ENCODE data around the gene ALPG. TPM values are rescaled to one million over a fixed set of nuclear protein-coding genes. Genes with fewer than 3 reads are reported as not detected.

Gene ALPG
- total RNA-seq, 1 experiment from 2014 or later = 0.10 TPM

DNA sequence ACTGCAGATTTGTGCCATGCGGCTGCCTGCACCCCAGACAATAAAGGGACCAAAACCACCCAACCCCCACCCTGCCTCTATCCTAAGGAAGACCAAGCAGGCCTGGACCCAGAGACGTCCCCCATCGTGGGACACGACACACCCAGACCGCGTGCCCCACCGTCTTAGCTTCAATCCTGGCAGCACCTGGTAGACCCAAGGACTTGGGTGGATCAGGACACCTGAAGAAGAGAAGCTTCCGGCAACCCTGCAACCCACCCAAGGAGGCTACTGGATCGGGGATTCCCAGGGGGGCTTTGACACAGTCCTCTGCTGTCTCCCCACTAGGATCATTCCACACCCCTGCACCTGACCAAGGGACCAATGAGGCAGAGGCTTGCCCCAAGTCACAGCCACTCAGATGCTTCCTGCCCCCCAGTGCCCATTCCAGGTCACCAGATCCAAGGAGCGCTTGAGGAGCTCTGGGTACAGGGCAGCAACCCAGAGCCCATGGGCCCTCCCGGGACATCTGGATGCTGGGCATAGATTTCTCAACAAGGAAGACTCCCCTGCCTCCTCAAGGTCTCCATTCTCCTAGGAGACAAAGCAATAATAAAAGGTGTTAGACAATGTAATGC, 52.9 kb downstream of the ALPG start:
- H4K20me1 ChIP-seq (ENCODE audit: insufficient read depth) = no peaks in the 10 kb centered on the region
- H2AFZ ChIP-seq (ENCODE audit: low read depth, low read length, poor library complexity, severe bottlenecking) = no peak overlapping the region
- H3K36me3 ChIP-seq (ENCODE audit: control insufficient read depth in 1 of 2, insufficient read depth in 2 of 2, low read length in 2 of 2) = no peaks in the 10 kb centered on the region
- ChIA-PET POLR2A (no interaction called here), CTCF (no interaction called here), RAD21 (ENCODE audit: low non-redundant PET in 1 of 2, low total read pairs in 2 of 2, uncharacterized antibody in 2 of 2, unreplicated experiment in 2 of 2) (no interaction called here)
- H3K79me2 ChIP-seq (ENCODE audit: insufficient read depth, low read length) = no peaks in the 10 kb centered on the region
- no peaks in the 10 kb centered on the region for H3K4me1 ChIP-seq (ENCODE audit: control insufficient read depth in 1 of 2, insufficient read depth in 2 of 2, low read length in 2 of 2)
- no peak overlapping the region for H3K27ac ChIP-seq (ENCODE audit: low read depth, low read length)
- intact Hi-C loops (cut with micrococcal nuclease) = no loop called here
- no peaks in the 10 kb centered on the region for H3K9me2 ChIP-seq (ENCODE audit: insufficient read depth)
- H3K27me3 ChIP-seq (ENCODE audit: insufficient read depth, low read length) = no peaks in the 10 kb centered on the region; the same call in 1 of the 2 replicates
- no peak for TF ChIP-seq RAD21 (IDR thresholded peaks at IDR 0.05; ENCODE audit: low read depth)
- no peak for TF ChIP-seq POLR2AphosphoS5 (IDR thresholded peaks at IDR 0.05; ENCODE audit: low read depth, low read length)
- no peak for TF ChIP-seq ZNF274 (IDR thresholded peaks at IDR 0.05; ENCODE audit: low read depth, low read length)
- H3K9me3 ChIP-seq (ENCODE audit: control insufficient read depth in 1 of 2, insufficient read depth in 1 of 2, low read depth in 1 of 2, low read length in 2 of 2) = no peaks in the 10 kb centered on the region
- BruUV-seq (replicated peaks) = no TSS peak
- ATAC-seq (no peak), DNase-seq (ENCODE audit: low read depth, low spot score) (no peak)
- no peak overlapping the region for H3K4me3 ChIP-seq (replicated peaks in 1 of 2; ENCODE audit: low read depth in 1 of 2, low read length in 2 of 2)
- H3K4me2 ChIP-seq (ENCODE audit: low read length) = no peak overlapping the region
- H3K9ac ChIP-seq (ENCODE audit: low read length) = no peak overlapping the region

- H3K36me3 ChIP-seq (ENCODE audit: control insufficient read depth in 1 of 2, insufficient read depth in 2 of 2, low read length in 2 of 2) = no peaks in the 10 kb centered on the region
- H3K79me2 ChIP-seq (ENCODE audit: insufficient read depth, low read length) = no peaks in the 10 kb centered on the region
- TF ChIP-seq JUND (IDR thresholded peaks at IDR 0.05) = no peak
- no peak for TF ChIP-seq POLR2A (IDR thresholded peaks at IDR 0.05; ENCODE audit: borderline replicate concordance, extremely low read depth, insufficient read depth, insufficient read length)
- TF ChIP-seq CBX3 (IDR thresholded peaks at IDR 0.05; ENCODE audit: low read depth) = no peak
- TF ChIP-seq, protein P1, sequence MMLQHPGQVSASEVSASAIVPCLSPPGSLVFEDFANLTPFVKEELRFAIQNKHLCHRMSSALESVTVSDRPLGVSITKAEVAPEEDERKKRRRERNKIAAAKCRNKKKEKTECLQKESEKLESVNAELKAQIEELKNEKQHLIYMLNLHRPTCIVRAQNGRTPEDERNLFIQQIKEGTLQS (IDR thresholded peaks at IDR 0.05) = no peak
- TF ChIP-seq EZH2 (IDR thresholded peaks at IDR 0.05) = no peak
- TF ChIP-seq, protein P2, sequence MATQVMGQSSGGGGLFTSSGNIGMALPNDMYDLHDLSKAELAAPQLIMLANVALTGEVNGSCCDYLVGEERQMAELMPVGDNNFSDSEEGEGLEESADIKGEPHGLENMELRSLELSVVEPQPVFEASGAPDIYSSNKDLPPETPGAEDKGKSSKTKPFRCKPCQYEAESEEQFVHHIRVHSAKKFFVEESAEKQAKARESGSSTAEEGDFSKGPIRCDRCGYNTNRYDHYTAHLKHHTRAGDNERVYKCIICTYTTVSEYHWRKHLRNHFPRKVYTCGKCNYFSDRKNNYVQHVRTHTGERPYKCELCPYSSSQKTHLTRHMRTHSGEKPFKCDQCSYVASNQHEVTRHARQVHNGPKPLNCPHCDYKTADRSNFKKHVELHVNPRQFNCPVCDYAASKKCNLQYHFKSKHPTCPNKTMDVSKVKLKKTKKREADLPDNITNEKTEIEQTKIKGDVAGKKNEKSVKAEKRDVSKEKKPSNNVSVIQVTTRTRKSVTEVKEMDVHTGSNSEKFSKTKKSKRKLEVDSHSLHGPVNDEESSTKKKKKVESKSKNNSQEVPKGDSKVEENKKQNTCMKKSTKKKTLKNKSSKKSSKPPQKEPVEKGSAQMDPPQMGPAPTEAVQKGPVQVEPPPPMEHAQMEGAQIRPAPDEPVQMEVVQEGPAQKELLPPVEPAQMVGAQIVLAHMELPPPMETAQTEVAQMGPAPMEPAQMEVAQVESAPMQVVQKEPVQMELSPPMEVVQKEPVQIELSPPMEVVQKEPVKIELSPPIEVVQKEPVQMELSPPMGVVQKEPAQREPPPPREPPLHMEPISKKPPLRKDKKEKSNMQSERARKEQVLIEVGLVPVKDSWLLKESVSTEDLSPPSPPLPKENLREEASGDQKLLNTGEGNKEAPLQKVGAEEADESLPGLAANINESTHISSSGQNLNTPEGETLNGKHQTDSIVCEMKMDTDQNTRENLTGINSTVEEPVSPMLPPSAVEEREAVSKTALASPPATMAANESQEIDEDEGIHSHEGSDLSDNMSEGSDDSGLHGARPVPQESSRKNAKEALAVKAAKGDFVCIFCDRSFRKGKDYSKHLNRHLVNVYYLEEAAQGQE (IDR thresholded peaks at IDR 0.05; ENCODE audit: low read depth) = no peak
- no peak for TF ChIP-seq TCF7L2 (IDR thresholded peaks at IDR 0.05; ENCODE audit: borderline replicate concordance, extremely low read depth, insufficient read depth, insufficient read length)
- no peak for TF ChIP-seq SP1 (IDR thresholded peaks at IDR 0.05; ENCODE audit: low read depth)
- TF ChIP-seq ZBTB33 (IDR thresholded peaks at IDR 0.05; ENCODE audit: extremely low read depth, insufficient replicate concordance, low read length) = no peak
- no peak for TF ChIP-seq ELF1 (IDR thresholded peaks at IDR 0.05; ENCODE audit: borderline replicate concordance, low read depth)
- H3K9me3 ChIP-seq (ENCODE audit: control insufficient read depth in 1 of 2, insufficient read depth in 1 of 2, low read depth in 1 of 2, low read length in 2 of 2) = no peaks in the 10 kb centered on the region
- no peak overlapping the region for H3K27ac ChIP-seq (ENCODE audit: low read depth, low read length)
- H3K27me3 ChIP-seq (ENCODE audit: insufficient read depth, low read length) = no peaks in the 10 kb centered on the region; the same call in 1 of the 2 replicates
- H3K9me2 ChIP-seq (ENCODE audit: insufficient read depth) = no peaks in the 10 kb centered on the region
- ChIA-PET RAD21 (ENCODE audit: low non-redundant PET in 1 of 2, low total read pairs in 2 of 2, uncharacterized antibody in 2 of 2, unreplicated experiment in 2 of 2) (no interaction called here), POLR2A (no interaction called here), CTCF (no interaction called here)
- intact Hi-C loops (cut with micrococcal nuclease) = no loop called here
- H3K9ac ChIP-seq (ENCODE audit: low read length) = no peak overlapping the region
- H3K4me3 ChIP-seq (replicated peaks in 1 of 2; ENCODE audit: low read depth in 1 of 2, low read length in 2 of 2) = no peak overlapping the region
- no peak for DNase-seq (ENCODE audit: low read depth, low spot score)
- no peaks in the 10 kb centered on the region for H3K4me1 ChIP-seq (ENCODE audit: control insufficient read depth in 1 of 2, insufficient read depth in 2 of 2, low read length in 2 of 2)
- BruUV-seq (replicated peaks) = no TSS peak
- no peak for ATAC-seq
- H3K4me2 ChIP-seq (ENCODE audit: low read length) = no peak overlapping the region
- no peak overlapping the region for H2AFZ ChIP-seq (ENCODE audit: low read depth, low read length, poor library complexity, severe bottlenecking)
- H4K20me1 ChIP-seq (ENCODE audit: insufficient read depth) = no peaks in the 10 kb centered on the region
Observed at GRCh38 chr2:232460171-232460570, 53.5 kb downstream of the ALPG start.

Data from HCT116 (cell line).